H9 (cell line): ENCODE measurements around the gene MYH16. TPM values are rescaled to one million over a fixed set of nuclear protein-coding genes. Genes with fewer than 3 reads are reported as not detected.

Experiments
- DNase-seq: peaks from one replicate; pipeline ENCODE4 v3.0.0-alpha.2; 2017
- H2AFZ ChIP-seq: one replicate; pipeline ENCODE4 v1.6.1; 2013; ENCODE audit warnings: mild to moderate bottlenecking, low read length, control low read depth, moderate library complexity
- H2AK5ac ChIP-seq: 2 replicates; pipeline ENCODE4 v1.6.1; 2013; ENCODE audit warnings: low read length, control low read depth, mixed read lengths; ENCODE audit not compliant: insufficient read length
- H2BK120ac ChIP-seq: one replicate; pipeline ENCODE4 v1.6.1; 2013; ENCODE audit warnings: low read depth, mild to moderate bottlenecking, low read length, control low read depth, inconsistent platforms; ENCODE audit not compliant: poor library complexity, severe bottlenecking
- H2BK12ac ChIP-seq: 2 replicates; pipeline ENCODE4 v1.6.1; 2013; ENCODE audit warnings: low read length, control low read depth, mixed read lengths, low read depth; ENCODE audit not compliant: insufficient read length
- H2BK15ac ChIP-seq: 2 replicates; pipeline ENCODE4 v1.6.1; 2013; ENCODE audit warnings: low read depth, low read length, control low read depth
- H2BK20ac ChIP-seq: one replicate; pipeline ENCODE4 v1.6.1; 2013; ENCODE audit warnings: low read depth, mild to moderate bottlenecking, low read length, control low read depth, inconsistent platforms; ENCODE audit not compliant: poor library complexity, severe bottlenecking
- H2BK5ac ChIP-seq: 2 replicates; pipeline ENCODE4 v1.6.1; 2013; ENCODE audit warnings: low read length, control low read depth, mixed read lengths; ENCODE audit not compliant: insufficient read length
- H3K14ac ChIP-seq: 2 replicates; pipeline ENCODE4 v1.6.1; 2013; ENCODE audit warnings: low read length, control low read depth; ENCODE audit not compliant: insufficient read depth
- H3K18ac ChIP-seq: 2 replicates; pipeline ENCODE4 v1.6.1; 2013; ENCODE audit warnings: low read depth, mild to moderate bottlenecking, mixed read lengths, low read length, control low read depth; ENCODE audit not compliant: insufficient read length
- H3K23ac ChIP-seq: 2 replicates; pipeline ENCODE4 v1.6.1; 2013; ENCODE audit warnings: low read length, control low read depth, mixed read lengths, low read depth; ENCODE audit not compliant: insufficient read length
- H3K23me2 ChIP-seq: 2 replicates; pipeline ENCODE4 v1.6.1; 2013; ENCODE audit warnings: low read depth, mild to moderate bottlenecking, mixed read lengths, low read length, control low read depth; ENCODE audit not compliant: insufficient read length, poor library complexity, severe bottlenecking
- H3K27ac ChIP-seq: 2 replicates; pipeline ENCODE4 v1.5.1; 2013; ENCODE audit warnings: low read length, control low read depth, mixed read lengths, low read depth; ENCODE audit not compliant: insufficient read length
- H3K27me3 ChIP-seq: 2 replicates; pipeline ENCODE4 v1.6.1; 2013; ENCODE audit warnings: low read length, control low read depth, inconsistent platforms; ENCODE audit not compliant: insufficient read depth
- H3K4ac ChIP-seq: 2 replicates; pipeline ENCODE4 v1.6.1; 2013; ENCODE audit warnings: low read depth, mild to moderate bottlenecking, control low read depth, inconsistent platforms, low read length, moderate library complexity
- H3K4me1 ChIP-seq: 2 replicates; pipeline ENCODE4 v1.6.1; 2013; ENCODE audit warnings: low read length, control low read depth, inconsistent platforms; ENCODE audit not compliant: insufficient read depth
- H3K4me2 ChIP-seq: 2 replicates; pipeline ENCODE4 v1.6.1; 2013; ENCODE audit warnings: low read length, control low read depth, mixed read lengths; ENCODE audit not compliant: insufficient read length, insufficient read depth
- H3K56ac ChIP-seq: 2 replicates; pipeline ENCODE4 v1.6.1; 2013; ENCODE audit warnings: low read depth, mild to moderate bottlenecking, mixed read lengths, low read length, control low read depth; ENCODE audit not compliant: insufficient read length
- H3K79me1 ChIP-seq: 2 replicates; pipeline ENCODE4 v1.6.1; 2013; ENCODE audit warnings: low read depth, mild to moderate bottlenecking, moderate library complexity, low read length, control low read depth, inconsistent platforms; ENCODE audit not compliant: insufficient read depth, poor library complexity, severe bottlenecking
- H3K79me2 ChIP-seq: 2 replicates; pipeline ENCODE4 v1.6.1; 2013; ENCODE audit warnings: low read length, control low read depth, inconsistent platforms; ENCODE audit not compliant: insufficient read depth
- H3K9ac ChIP-seq: 2 replicates; pipeline ENCODE4 v1.6.1; 2013; ENCODE audit warnings: low read length, control low read depth, mixed read lengths; ENCODE audit not compliant: insufficient read length; ENCODE audit errors: extremely low read depth
- H3K9me3 ChIP-seq: one replicate; pipeline ENCODE4 v1.6.1; 2013; ENCODE audit warnings: low read depth, low read length, inconsistent platforms; ENCODE audit not compliant: control insufficient read depth
- H3T11ph ChIP-seq: one replicate; pipeline ENCODE4 v1.6.1; 2013; ENCODE audit warnings: mild to moderate bottlenecking, low read length, control low read depth, inconsistent platforms
- H4K20me1 ChIP-seq: one replicate; pipeline ENCODE4 v1.6.1; 2013; ENCODE audit not compliant: control insufficient read depth, insufficient read length, insufficient read depth
- H4K5ac ChIP-seq: 2 replicates; pipeline ENCODE4 v1.6.1; 2013; ENCODE audit warnings: low read depth, mild to moderate bottlenecking, mixed read lengths, low read length, control low read depth; ENCODE audit not compliant: insufficient read length
- H4K8ac ChIP-seq: replicated peaks from 2 replicates; pipeline ENCODE4 v1.6.1; 2013; ENCODE audit warnings: low read length, control low read depth, mixed read lengths, low read depth; ENCODE audit not compliant: insufficient read length
- H4K91ac ChIP-seq: 2 replicates; pipeline ENCODE4 v1.6.1; 2013; ENCODE audit warnings: low read depth, mild to moderate bottlenecking, moderate library complexity, mixed read lengths, low read length, control low read depth; ENCODE audit not compliant: insufficient read length
- H3K27ac Mint-ChIP-seq, 3 experiments: 2 replicates in 2 of 3; 3 replicates in 1 of 3; pipeline ENCODE4 v1.8.0; 2020 to 2021; ENCODE audit warnings: mixed read lengths in 3 of 3, mild to moderate bottlenecking in 1 of 3, moderate library complexity in 1 of 3
- H3K27me3 Mint-ChIP-seq: 2 replicates; pipeline ENCODE4 v1.8.0; 2021; ENCODE audit warnings: low read depth, mild to moderate bottlenecking, moderate library complexity, mixed read lengths
- H3K36me3 Mint-ChIP-seq, 3 experiments: 2 replicates in 2 of 3; 3 replicates in 1 of 3; pipeline ENCODE4 v1.8.0; 2020 to 2021; ENCODE audit warnings: low read depth in 3 of 3, mixed read lengths in 3 of 3; ENCODE audit not compliant: insufficient read depth in 1 of 3
- H3K4me1 Mint-ChIP-seq, 2 experiments: 2 replicates each; pipeline ENCODE4 v1.8.0; 2020; ENCODE audit warnings: mixed read lengths in 2 of 2
- H3K4me3 Mint-ChIP-seq, 2 experiments: 2 replicates in 1 of 2; 3 replicates in 1 of 2; pipeline ENCODE4 v1.8.0; 2020 to 2021; ENCODE audit warnings: mild to moderate bottlenecking in 2 of 2, mixed read lengths in 2 of 2, moderate library complexity in 1 of 2
- H3K9me3 Mint-ChIP-seq, 2 experiments: 2 replicates in 1 of 2; 3 replicates in 1 of 2; pipeline ENCODE4 v1.8.0; 2020; ENCODE audit warnings: mild to moderate bottlenecking in 2 of 2, mixed read lengths in 2 of 2, moderate library complexity in 1 of 2
- CTCF ChIP-seq: fragments of 200-600 bp; sonication (generic); conservative IDR thresholded peaks from 3 replicates; pipeline ENCODE4 v1.8.0; 2021; ENCODE audit warnings: antibody characterized with exemption, mild to moderate bottlenecking
- WGBS: extraction: QIAGEN DNeasy Blood & Tissue Kit; methylation state at CpG from one replicate; pipeline ENCODE4 v1.1.7; 2013; ENCODE audit warnings: missing lambda C conversion rate, low lambda C conversion rate, mixed read lengths; ENCODE audit not compliant: insufficient read length; ENCODE audit errors: extremely low coverage; 5-methylcytosine and 5-hydroxymethylcytosine counted together
- total RNA-seq: library from RNA; stranded (reverse); gene quantifications from 2 replicates; pipeline ENCODE4 v1.2.1, GENCODE V29; 2021

Gene MYH16
- total RNA-seq, 1 experiment from 2014 or later = not detected

GRCh38 chr7:99309111-99309510 lies 36.5 kb downstream of the MYH16 start:
- no peak overlapping the region for H3K27ac Mint-ChIP-seq
- no peak overlapping the region for H3K4ac ChIP-seq
- no peak overlapping the region for H2AK5ac ChIP-seq
- no peak overlapping the region for H4K91ac ChIP-seq
- no peak overlapping the region for H4K5ac ChIP-seq
- no peak overlapping the region for H3K9ac ChIP-seq
- H3K79me1 ChIP-seq = no peaks in the 10 kb centered on the region
- H3K14ac ChIP-seq = no peak overlapping the region
- no peak overlapping the region for H2BK5ac ChIP-seq
- peaks cover 4% of the 10 kb centered on the region for H3K23me2 ChIP-seq
- no peak overlapping the region for H2AFZ ChIP-seq
- no peaks in the 10 kb centered on the region for H3K4me1 Mint-ChIP-seq
- H3K56ac ChIP-seq = no peak overlapping the region
- H3K36me3 Mint-ChIP-seq = peaks cover 0 to 8% (median 3%) of the 10 kb centered on the region in 3 experiments; a peak in 3 of 7 replicates
- H2BK120ac ChIP-seq = no peak overlapping the region
- TF ChIP-seq CTCF = no peak
- peaks cover 4 to 5% of the 10 kb centered on the region in 2 experiments; a peak in 4 of 5 replicates for H3K9me3 Mint-ChIP-seq
- H4K20me1 ChIP-seq = no peaks in the 10 kb centered on the region
- H3K4me3 Mint-ChIP-seq = no peak overlapping the region
- no peak overlapping the region for H4K8ac ChIP-seq
- H3K27ac ChIP-seq = no peak overlapping the region
- H3K4me1 ChIP-seq = no peaks in the 10 kb centered on the region
- H3K9me3 ChIP-seq = no peaks in the 10 kb centered on the region
- H3K4me2 ChIP-seq = no peak overlapping the region
- no peak overlapping the region for H2BK20ac ChIP-seq
- H3K18ac ChIP-seq = no peak overlapping the region
- no peak overlapping the region for H2BK15ac ChIP-seq
- no peaks in the 10 kb centered on the region for H3K79me2 ChIP-seq
- H3K27me3 Mint-ChIP-seq = peaks cover 1% of the 10 kb centered on the region
- H3K27me3 ChIP-seq = no peaks in the 10 kb centered on the region
- no peak overlapping the region for H2BK12ac ChIP-seq
- H3K23ac ChIP-seq = no peak overlapping the region
- H3T11ph ChIP-seq = no peak overlapping the region
- DNase-seq = no peak
- no CpG with 5 or more reads among the region's 7 CpGs for WGBS
